ENCODE measurements around the gene GIPC1. TPM values are rescaled to one million over a fixed set of nuclear protein-coding genes. Genes with fewer than 3 reads are reported as not detected.

The GIPC1 gene
- total RNA-seq, 1 donor from 2014 or later: 97.7 TPM

DNA sequence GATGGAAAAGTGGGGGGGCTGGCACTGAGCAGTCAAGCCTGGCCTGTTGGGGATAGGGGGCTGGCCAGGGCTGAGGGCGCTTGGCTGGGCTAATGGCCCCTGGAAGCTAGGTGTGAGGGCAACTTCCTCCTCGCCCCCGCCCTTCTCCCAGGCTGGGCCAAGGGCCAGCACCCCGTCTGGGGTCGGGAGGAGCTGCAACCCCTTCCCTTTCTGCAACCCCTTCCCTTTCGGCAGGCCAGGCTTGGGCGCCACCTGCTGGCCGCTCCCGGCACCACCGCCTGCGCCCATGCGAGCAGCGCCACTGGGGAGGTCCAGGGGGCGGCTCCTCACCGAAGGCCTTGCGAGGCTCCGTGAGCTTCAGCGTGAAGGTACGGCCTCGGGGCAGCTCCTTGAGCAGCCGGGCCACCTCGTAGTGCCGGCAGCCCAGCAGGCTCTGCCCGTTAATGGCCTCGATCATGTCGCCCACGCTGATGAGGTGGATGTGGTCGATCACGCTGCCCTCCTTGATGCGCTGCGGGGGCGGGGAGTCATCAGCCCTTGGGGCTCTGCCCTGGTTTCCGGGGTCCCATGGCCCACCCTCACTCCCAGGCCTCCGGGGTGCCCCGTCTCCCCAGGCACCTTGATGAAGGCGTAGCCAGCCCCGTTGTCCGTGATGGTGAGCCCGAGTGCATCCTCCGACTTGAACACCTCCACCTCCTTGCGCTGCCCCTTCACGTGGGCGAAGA is 15.8 kb downstream of the GIPC1 start:
- ATAC-seq: peak; percentile 52

DNA sequence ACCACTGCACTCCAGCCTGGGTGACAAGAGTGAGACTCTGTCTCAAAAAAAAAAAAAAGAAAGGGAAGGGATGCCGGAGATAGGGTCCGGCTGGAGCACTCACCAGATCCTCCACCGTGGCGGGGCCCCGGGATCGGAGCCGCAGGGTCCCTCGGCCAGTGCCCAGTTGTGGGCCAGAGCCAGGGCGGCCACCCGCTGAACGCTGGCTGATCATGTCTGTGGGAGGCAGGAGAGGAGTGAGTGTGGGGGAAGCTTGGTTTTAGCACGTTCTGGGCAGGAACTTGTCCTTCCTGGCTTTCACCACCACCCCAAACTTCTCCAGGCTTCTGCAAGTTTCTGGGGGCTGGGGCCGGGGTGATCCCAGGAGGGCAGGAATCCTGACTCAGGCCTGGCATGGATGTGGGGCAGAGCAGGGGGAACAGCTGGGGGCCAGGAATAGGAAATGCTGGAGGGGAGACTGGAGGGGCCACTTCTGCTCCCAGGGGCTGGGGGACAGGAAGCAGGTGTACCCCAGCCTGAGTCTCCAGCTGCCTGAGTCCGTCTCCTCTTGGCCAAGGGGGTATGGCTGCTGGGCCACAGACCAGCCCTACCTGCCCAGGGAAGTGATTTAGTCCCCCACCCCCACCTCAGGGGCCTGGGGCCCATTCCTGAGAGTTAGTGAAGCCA is 16.5 kb downstream of the GIPC1 start:
- TF ChIP-seq, protein P1, sequence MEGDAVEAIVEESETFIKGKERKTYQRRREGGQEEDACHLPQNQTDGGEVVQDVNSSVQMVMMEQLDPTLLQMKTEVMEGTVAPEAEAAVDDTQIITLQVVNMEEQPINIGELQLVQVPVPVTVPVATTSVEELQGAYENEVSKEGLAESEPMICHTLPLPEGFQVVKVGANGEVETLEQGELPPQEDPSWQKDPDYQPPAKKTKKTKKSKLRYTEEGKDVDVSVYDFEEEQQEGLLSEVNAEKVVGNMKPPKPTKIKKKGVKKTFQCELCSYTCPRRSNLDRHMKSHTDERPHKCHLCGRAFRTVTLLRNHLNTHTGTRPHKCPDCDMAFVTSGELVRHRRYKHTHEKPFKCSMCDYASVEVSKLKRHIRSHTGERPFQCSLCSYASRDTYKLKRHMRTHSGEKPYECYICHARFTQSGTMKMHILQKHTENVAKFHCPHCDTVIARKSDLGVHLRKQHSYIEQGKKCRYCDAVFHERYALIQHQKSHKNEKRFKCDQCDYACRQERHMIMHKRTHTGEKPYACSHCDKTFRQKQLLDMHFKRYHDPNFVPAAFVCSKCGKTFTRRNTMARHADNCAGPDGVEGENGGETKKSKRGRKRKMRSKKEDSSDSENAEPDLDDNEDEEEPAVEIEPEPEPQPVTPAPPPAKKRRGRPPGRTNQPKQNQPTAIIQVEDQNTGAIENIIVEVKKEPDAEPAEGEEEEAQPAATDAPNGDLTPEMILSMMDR (IDR thresholded peaks at IDR 0.05): no peak
- H3K27me3 ChIP-seq: no peaks in the 10 kb centered on the region
- DNase-seq: no peak
- H3K36me3 ChIP-seq: peaks cover 18% of the 10 kb centered on the region
- H3K4me1 ChIP-seq: peaks cover 31% of the 10 kb centered on the region
- H3K4me3 ChIP-seq: no peak overlapping the region
- no peak overlapping the region for H3K27ac ChIP-seq
- no peak for ATAC-seq
- H3K9me3 ChIP-seq: no peaks in the 10 kb centered on the region
- intact Hi-C loops (cut with DNase I): no loop called here

More for the DNA sequence above, 15.8 kb downstream of the GIPC1 start:
- Histone ChIP-seq H3K36me3 (peaks cover 18% of the 10 kb centered on the region), H3K4me3 (no peak overlapping the region), H3K27ac (no peak overlapping the region), H3K27me3 (no peaks in the 10 kb centered on the region), H3K9me3 (no peaks in the 10 kb centered on the region), H3K4me1 (peaks cover 27% of the 10 kb centered on the region)
- peak; percentile 78 for DNase-seq
- TF ChIP-seq, protein P1 (IDR thresholded peaks at IDR 0.05): peak; percentile 90
- intact Hi-C loops (cut with DNase I): no loop called here

DNA sequence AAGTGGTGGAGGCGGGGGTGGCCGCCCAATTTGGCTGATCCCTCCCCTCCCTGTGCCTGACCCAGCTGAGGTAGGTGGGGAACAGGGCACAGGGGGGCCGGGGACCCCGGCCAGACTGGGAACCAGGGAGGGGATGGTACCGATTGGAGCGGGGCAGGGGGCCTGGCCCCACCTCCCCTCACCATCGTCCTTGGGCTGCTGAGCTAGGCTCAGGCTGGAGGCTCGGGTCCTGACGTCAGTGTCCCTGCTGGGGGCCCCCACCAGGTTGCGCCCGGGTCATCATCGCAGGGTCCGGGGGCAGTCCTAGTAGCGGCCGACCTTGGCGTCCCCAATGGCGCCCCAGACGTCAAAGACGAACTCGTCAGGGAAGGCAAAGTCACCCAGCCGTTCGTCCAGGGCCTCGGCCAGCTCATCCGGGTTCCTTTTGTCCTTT is 17.8 kb downstream of the GIPC1 start:
- no peak for ATAC-seq
- intact Hi-C loops (cut with DNase I): no loop called here
- H3K4me1 ChIP-seq: peaks cover 31% of the 10 kb centered on the region

DNA sequence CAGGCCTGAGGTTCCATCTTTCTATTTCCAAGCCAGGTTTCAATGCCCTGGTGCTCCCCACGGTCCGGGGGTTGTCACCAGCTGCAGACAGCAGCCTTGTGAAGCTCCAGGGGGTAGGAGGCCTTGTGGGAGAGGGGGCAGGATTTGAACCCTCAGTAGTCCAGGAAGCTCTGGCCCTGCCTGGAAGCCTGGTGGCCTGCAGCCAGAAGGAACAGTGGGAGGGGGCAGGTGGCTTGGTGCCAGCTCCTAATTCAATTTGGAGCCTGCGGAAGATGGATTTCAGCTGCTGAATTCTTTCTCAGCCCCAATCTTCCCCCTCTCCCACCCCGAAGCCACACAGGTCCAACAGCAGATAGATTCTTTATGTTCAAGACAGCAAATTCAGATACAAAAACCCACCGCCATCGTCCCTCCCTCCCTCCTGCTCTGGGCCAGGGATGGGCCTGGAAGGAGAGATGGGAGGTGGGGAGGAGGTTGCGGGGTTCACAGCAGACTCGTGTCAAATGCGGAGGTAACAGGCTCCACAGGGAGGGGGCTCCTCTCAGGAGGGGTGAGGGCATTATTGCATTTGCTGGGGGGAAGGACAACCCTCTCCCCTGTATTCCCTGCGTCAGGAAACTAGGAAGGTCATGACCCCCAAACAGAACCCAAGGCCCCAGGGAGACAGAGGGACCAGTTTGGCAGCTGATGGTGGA is 18.4 kb downstream of the GIPC1 start:
- Histone ChIP-seq H3K9me3 (no peaks in the 10 kb centered on the region), H3K36me3 (peaks cover 18% of the 10 kb centered on the region), H3K27me3 (no peaks in the 10 kb centered on the region), H3K27ac (peak overlapping the region; percentile 71), H3K4me1 (peaks cover 33% of the 10 kb centered on the region), H3K4me3 (no peak overlapping the region)
- intact Hi-C loops (cut with DNase I): no loop called here
- TF ChIP-seq, protein P1 (IDR thresholded peaks at IDR 0.05): no peak
- DNase-seq (no peak), ATAC-seq (no peak)

More for the DNA sequence above, 17.8 kb downstream of the GIPC1 start:
- Histone ChIP-seq H3K4me3 (no peak overlapping the region), H3K36me3 (peaks cover 18% of the 10 kb centered on the region), H3K27me3 (no peaks in the 10 kb centered on the region), H3K27ac (peak overlapping the region; percentile 71), H3K9me3 (no peaks in the 10 kb centered on the region)
- TF ChIP-seq, protein P1 (IDR thresholded peaks at IDR 0.05): no peak
- no peak for DNase-seq

DNA sequence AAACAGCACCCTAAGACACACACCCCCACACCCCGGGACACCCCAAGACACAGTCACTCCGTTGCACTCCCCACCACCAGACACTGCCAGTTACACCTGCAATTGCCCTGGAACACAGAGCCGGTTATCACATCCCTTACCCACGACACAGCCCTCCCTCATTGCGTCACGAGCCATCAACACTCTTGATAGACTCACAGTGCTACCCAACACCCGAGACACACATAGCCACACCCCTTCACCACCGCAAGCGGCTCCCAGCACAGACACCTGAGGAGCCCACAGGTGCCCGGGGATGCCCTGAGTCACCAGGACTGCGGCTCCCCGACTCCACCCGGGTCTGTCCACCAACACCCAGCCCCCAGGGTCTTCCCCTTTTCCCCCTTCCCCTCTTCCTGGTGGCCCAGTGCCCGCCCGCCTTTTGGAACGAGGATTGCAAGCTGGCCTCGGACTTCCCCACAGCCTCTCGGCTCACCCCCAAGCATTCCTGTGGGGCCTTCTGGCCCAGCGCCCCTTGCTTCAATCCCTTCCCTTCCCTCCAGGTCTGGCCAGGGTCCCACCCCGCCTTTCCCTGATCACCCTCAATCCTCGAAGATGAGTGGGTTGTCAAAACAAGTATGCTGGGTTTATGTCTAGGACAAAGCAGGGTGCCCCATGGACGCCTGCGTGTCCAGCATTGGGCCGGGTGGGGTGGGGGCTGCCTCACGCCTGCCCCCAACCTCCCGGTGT is 19.1 kb downstream of the GIPC1 start:
- peaks cover 40% of the 10 kb centered on the region for H3K4me1 ChIP-seq
- ATAC-seq (peak; percentile 9), DNase-seq (no peak)
- H3K36me3 ChIP-seq: peaks cover 18% of the 10 kb centered on the region
- no peak overlapping the region for H3K4me3 ChIP-seq
- TF ChIP-seq, protein P1 (IDR thresholded peaks at IDR 0.05): no peak
- H3K27ac ChIP-seq: peak overlapping the region; percentile 71
- no peaks in the 10 kb centered on the region for H3K9me3 ChIP-seq
- no peaks in the 10 kb centered on the region for H3K27me3 ChIP-seq
- intact Hi-C loops (cut with DNase I): no loop called here

Measured in upper lobe of right lung (tissue), 1 donor.